ENCODE measurements around the gene TNFRSF8. TPM values are rescaled to one million over a fixed set of nuclear protein-coding genes. Genes with fewer than 3 reads are reported as not detected.

Gene TNFRSF8
- total RNA-seq, 3 donors from 2014 or later (not counting 1 experiment from before 2014, with no cell fraction given) = 0.34 to 1.7 (median 0.50) TPM

GRCh38 chr1:12069623-12070244 lies 6.6 kb downstream of the TNFRSF8 start:
- Mint-ChIP-seq H3K27me3 (ENCODE audit: low read depth in 2 of 2) (peaks cover 27 to 34% of the 10 kb centered on the region in 2 donors), H3K4me1 (peaks cover 17% of the 10 kb centered on the region in 2 donors), H3K27ac (peak overlapping the region in 1 of 2 donors; percentile 10), H3K9me3 (no peaks in the 10 kb centered on the region), H3K4me3 (no peak overlapping the region), H3K36me3 (no peaks in the 10 kb centered on the region)
- ATAC-seq (peak in 1 of 3 donors; percentile 57), DNase-seq (no peak)
- Histone ChIP-seq H3K27ac (ENCODE audit: low read length) (no peak overlapping the region), H3K36me3 (ENCODE audit: control insufficient read depth, insufficient read depth, low read length) (no peaks in the 10 kb centered on the region), H3K9me3 (ENCODE audit: control insufficient read depth, insufficient read depth, low read length) (no peaks in the 10 kb centered on the region), H3K27me3 (ENCODE audit: control insufficient read depth, insufficient read depth, low read length) (peaks cover 25% of the 10 kb centered on the region), H3K4me1 (ENCODE audit: control insufficient read depth, insufficient read depth, low read length) (peaks cover 34% of the 10 kb centered on the region), H3K4me3 (ENCODE audit: low read length) (no peak overlapping the region)
- intact Hi-C loops (cut with micrococcal nuclease) = no loop called here
- TF ChIP-seq CTCF (IDR thresholded peaks at IDR 0.05) = no peak
- 37% methylated on average over 10 of the region's 10 CpGs for WGBS (ENCODE audit: insufficient coverage)

GRCh38 chr1:12071892-12072291 lies 8.8 kb downstream of the TNFRSF8 start:
- no peaks in the 10 kb centered on the region for H3K36me3 Mint-ChIP-seq
- DNase-seq (no peak), ATAC-seq (no peak)
- 92% methylated on average over 3 of the region's 3 CpGs for WGBS (ENCODE audit: insufficient coverage)
- Histone ChIP-seq H3K9me3 (ENCODE audit: control insufficient read depth, insufficient read depth, low read length) (no peaks in the 10 kb centered on the region), H3K27ac (ENCODE audit: low read length) (no peak overlapping the region), H3K36me3 (ENCODE audit: control insufficient read depth, insufficient read depth, low read length) (no peaks in the 10 kb centered on the region), H3K27me3 (ENCODE audit: control insufficient read depth, insufficient read depth, low read length) (peaks cover 10% of the 10 kb centered on the region), H3K4me3 (ENCODE audit: low read length) (no peak overlapping the region), H3K4me1 (ENCODE audit: control insufficient read depth, insufficient read depth, low read length) (peaks cover 27% of the 10 kb centered on the region)
- no peak overlapping the region for H3K27ac Mint-ChIP-seq
- intact Hi-C loops (cut with micrococcal nuclease) = no loop called here
- H3K27me3 Mint-ChIP-seq (ENCODE audit: low read depth in 2 of 2) = peaks cover 23% of the 10 kb centered on the region in 2 donors
- H3K4me3 Mint-ChIP-seq = no peak overlapping the region
- TF ChIP-seq CTCF (IDR thresholded peaks at IDR 0.05) = no peak
- H3K4me1 Mint-ChIP-seq = peaks cover 8 to 11% of the 10 kb centered on the region in 2 donors
- H3K9me3 Mint-ChIP-seq = no peaks in the 10 kb centered on the region

- Mint-ChIP-seq H3K4me3 (no peak overlapping the region), H3K9me3 (no peaks in the 10 kb centered on the region), H3K4me1 (peaks cover 8 to 11% of the 10 kb centered on the region in 2 donors), H3K27me3 (ENCODE audit: low read depth in 2 of 2) (peaks cover 20 to 22% of the 10 kb centered on the region in 2 donors), H3K27ac (no peak overlapping the region), H3K36me3 (no peaks in the 10 kb centered on the region)
- no peak overlapping the region for H3K4me3 ChIP-seq (ENCODE audit: low read length)
- peaks cover 26% of the 10 kb centered on the region for H3K4me1 ChIP-seq (ENCODE audit: control insufficient read depth, insufficient read depth, low read length)
- H3K27ac ChIP-seq (ENCODE audit: low read length) = no peak overlapping the region
- WGBS (ENCODE audit: insufficient coverage) = 78% methylated on average over 8 of the region's 8 CpGs
- no peaks in the 10 kb centered on the region for H3K36me3 ChIP-seq (ENCODE audit: control insufficient read depth, insufficient read depth, low read length)
- DNase-seq (no peak), ATAC-seq (no peak)
- H3K27me3 ChIP-seq (ENCODE audit: control insufficient read depth, insufficient read depth, low read length) = peaks cover 9% of the 10 kb centered on the region
- H3K9me3 ChIP-seq (ENCODE audit: control insufficient read depth, insufficient read depth, low read length) = no peaks in the 10 kb centered on the region
- TF ChIP-seq CTCF (IDR thresholded peaks at IDR 0.05) = no peak
- intact Hi-C loops (cut with micrococcal nuclease) = no loop called here
These were observed 9.6 kb downstream of the TNFRSF8 start for GRCh38 chr1:12072741-12073140.

- 94% methylated on average over 14 of the region's 15 CpGs for WGBS (ENCODE audit: insufficient coverage)
- no peaks in the 10 kb centered on the region for H3K9me3 ChIP-seq (ENCODE audit: control insufficient read depth, insufficient read depth, low read length)
- Mint-ChIP-seq H3K4me1 (peaks cover 8 to 11% of the 10 kb centered on the region in 2 donors), H3K36me3 (no peaks in the 10 kb centered on the region), H3K4me3 (no peak overlapping the region), H3K27ac (no peak overlapping the region), H3K27me3 (ENCODE audit: low read depth in 2 of 2) (peaks cover 16 to 19% of the 10 kb centered on the region in 2 donors), H3K9me3 (no peaks in the 10 kb centered on the region)
- intact Hi-C loops (cut with micrococcal nuclease) = no loop called here
- H3K36me3 ChIP-seq (ENCODE audit: control insufficient read depth, insufficient read depth, low read length) = no peaks in the 10 kb centered on the region
- no peak for TF ChIP-seq CTCF (IDR thresholded peaks at IDR 0.05)
- no peak for DNase-seq
- H3K4me3 ChIP-seq (ENCODE audit: low read length) = no peak overlapping the region
- H3K27me3 ChIP-seq (ENCODE audit: control insufficient read depth, insufficient read depth, low read length) = peaks cover 5% of the 10 kb centered on the region
- ATAC-seq = no peak
- no peak overlapping the region for H3K27ac ChIP-seq (ENCODE audit: low read length)
- peaks cover 17% of the 10 kb centered on the region for H3K4me1 ChIP-seq (ENCODE audit: control insufficient read depth, insufficient read depth, low read length)
These were observed 10.7 kb downstream of the TNFRSF8 start for GRCh38 chr1:12073796-12074195.
